A549 (cell line): Measurements from ENCODE around the gene KRI1. TPM values are rescaled to one million over a fixed set of nuclear protein-coding genes. Genes with fewer than 3 reads are reported as not detected.

Experiments
- ATAC-seq, 2 experiments: fragments of 200-7000 bp in 1 of 2; fragments of >200 bp in 1 of 2; cut with Nextera tagmentation in 1 of 2; cut with Tn5 transposase in 1 of 2; 3 replicates each; pipeline versions ENCODE4 v1.8.0 to v1.9.1; 2018 to 2020; ENCODE audit warnings: mild to moderate bottlenecking in 1 of 2, moderate library complexity in 1 of 2
- CTCF ChIA-PET: fragments of 300-600 bp; sonication (Branson Sonifier 250); formaldehyde crosslinking; extraction: SDS; loops from one replicate; lab custom pipeline; 2021; ENCODE audit warnings: antibody characterized with exemption, inconsistent platforms; lab: Yijun Ruan, JAX
- POLR2A ChIA-PET: fragments of 350-600 bp; formaldehyde crosslinking; extraction: SDS; loops from one replicate; lab custom pipeline; 2021; ENCODE audit warnings: antibody characterized with exemption, inconsistent platforms; lab: Yijun Ruan, JAX
- DNase-seq, 2 experiments: peaks; one replicate each; pipeline versions ENCODE4 v3.0.0 to v3.0.0-alpha.2; 2011 to 2016; ENCODE audit warnings: low read depth in 1 of 2, low spot score in 1 of 2
- FAIRE-seq: peaks from 2 replicates; lab custom pipeline; 2011; peaks lifted over from hg19 to GRCh38; lab: Jason Lieb, UNC
- H3K27ac ChIP-seq, 2 experiments: fragments of >200 bp; sonication (Bioruptor Twin); formaldehyde crosslinking; 3 replicates each; pipeline ENCODE4 v1.5.1; 2016 to 2017
- H3K4me1 ChIP-seq: fragments of >200 bp; sonication (Bioruptor Twin); formaldehyde crosslinking; 3 replicates; pipeline ENCODE4 v1.6.1; 2016
- H3K4me2 ChIP-seq: fragments of >200 bp; sonication (Bioruptor Twin); formaldehyde crosslinking; 3 replicates; pipeline ENCODE4 v1.6.1; 2016
- H3K4me3 ChIP-seq: fragments of >200 bp; sonication (Bioruptor Twin); formaldehyde crosslinking; 3 replicates; pipeline ENCODE4 v1.5.1; 2016
- H3K9me3 ChIP-seq: fragments of >200 bp; sonication (Bioruptor Twin); formaldehyde crosslinking; 3 replicates; pipeline ENCODE4 v1.6.1; 2016
- CBX2 ChIP-seq: fragments of 200-600 bp; sonication (generic); IDR thresholded peaks from 2 replicates; pipeline ENCODE4 v1.6.1; 2016; ENCODE audit warnings: low read depth, mild to moderate bottlenecking, borderline replicate concordance
- FOXS1 ChIP-seq: fragments of 250-450 bp; sonication (Bioruptor Pico); IDR thresholded peaks from 2 replicates; pipeline ENCODE4 v1.5.0; 2020; ENCODE audit warnings: mild to moderate bottlenecking, moderate library complexity
- HDAC2 ChIP-seq: fragments of 200-600 bp; sonication (generic); IDR thresholded peaks from 2 replicates; pipeline ENCODE4 v1.6.1; 2016
- HOXA7 ChIP-seq: fragments of 250-450 bp; sonication (Bioruptor Pico); IDR thresholded peaks from 2 replicates; pipeline ENCODE4 v1.5.0; 2020; ENCODE audit warnings: mild to moderate bottlenecking, moderate library complexity
- KDM1A ChIP-seq: fragments of 200-600 bp; sonication (generic); IDR thresholded peaks from 2 replicates; pipeline ENCODE4 v1.6.1; 2016; ENCODE audit warnings: low read depth, mild to moderate bottlenecking
- KDM5A ChIP-seq: fragments of 200-600 bp; sonication (generic); IDR thresholded peaks from 2 replicates; pipeline ENCODE4 v1.6.1; 2016; ENCODE audit warnings: antibody characterized with exemption, mild to moderate bottlenecking
- MYC ChIP-seq: IDR thresholded peaks from 2 replicates; pipeline ENCODE4 v1.6.1; 2012; ENCODE audit warnings: mild to moderate bottlenecking, inconsistent platforms, low read length, improper control_type of control experiment, borderline replicate concordance
- RNF2 ChIP-seq: fragments of 200-600 bp; sonication (generic); IDR thresholded peaks from 2 replicates; pipeline ENCODE4 v1.6.1; 2016; ENCODE audit warnings: low read depth, mild to moderate bottlenecking, antibody characterized with exemption, moderate library complexity, borderline replicate concordance
- WGBS: methylation state at CpG from one replicate; pipeline ENCODE4 v1.1.6; 2017; ENCODE audit errors: missing lambda C conversion rate; 5-methylcytosine and 5-hydroxymethylcytosine counted together
- polyA plus RNA-seq, 4 experiments: library from polyadenylated mRNA; depleted of rRNA in 3 of 4; stranded (reverse); fragments of >200 nt; fragmentation: RNase III in 1 of 4; extraction: RNeasy Plus Mini Kit Qiagen cat#74134 plus additional on column Dnase treatment in 1 of 4; gene quantifications; 2 replicates in 3 of 4; 3 replicates in 1 of 4; pipeline ENCODE4 v1.2.3, GENCODE V29; 2011 to 2017
- TF ChIP-seq, protein P1 (sequence below): fragments of 450-650 bp; IDR thresholded peaks from 2 replicates; pipeline ENCODE4 v1.6.1; 2014; ENCODE audit warnings: antibody characterized with exemption
- TF ChIP-seq, protein P2 (sequence below): fragments of >200 bp; sonication (Bioruptor Twin); formaldehyde crosslinking; IDR thresholded peaks from 3 replicates; pipeline ENCODE4 v1.6.1; 2016
- TF ChIP-seq, protein P3 (sequence below): fragments of 150-350 bp; IDR thresholded peaks from 2 replicates; pipeline ENCODE4 v1.6.1; 2014; ENCODE audit warnings: low read depth, mild to moderate bottlenecking, low read length
- TF ChIP-seq, protein P4 (sequence below): fragments of 250-450 bp; sonication (Bioruptor Pico); IDR thresholded peaks from 2 replicates; pipeline ENCODE4 v1.5.0; 2021; ENCODE audit warnings: mild to moderate bottlenecking, moderate library complexity, borderline replicate concordance

KRI1 gene
- polyA plus RNA-seq, 2 of the 4 experiments (the other 2 are of a cell fraction): 21.6 to 25.6 TPM

DNA sequence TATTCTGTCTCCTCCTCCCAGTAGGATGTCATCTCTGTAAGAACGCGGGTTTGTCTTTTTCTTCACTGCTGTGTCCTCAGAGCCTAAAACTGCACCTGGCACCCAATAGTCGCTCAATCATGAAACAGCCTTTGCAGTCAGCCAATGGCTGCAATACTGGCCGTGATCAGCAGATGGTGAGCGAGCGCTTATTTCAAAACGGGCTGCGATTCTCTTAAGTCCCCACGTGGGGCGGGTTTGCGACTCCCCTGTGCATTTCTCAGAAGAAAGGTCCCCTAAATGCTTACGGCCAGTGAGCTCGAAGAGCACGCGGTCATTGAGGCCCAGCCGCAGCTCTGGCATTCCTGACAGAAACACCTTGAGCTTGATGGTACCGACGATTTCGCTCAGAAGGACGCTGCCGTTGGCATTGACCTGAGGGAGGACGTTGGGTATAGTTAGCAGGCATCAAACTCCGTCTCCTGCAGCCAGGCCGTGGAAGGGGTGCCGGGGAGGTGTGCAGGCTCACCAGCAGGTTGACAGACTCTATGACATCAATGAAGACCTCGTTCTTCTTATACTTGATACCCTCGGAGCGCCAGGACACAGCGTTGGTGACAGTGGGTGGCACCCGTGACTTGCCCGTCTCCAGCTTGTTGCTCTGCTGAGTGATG, 15.3 kb upstream of the KRI1 start (continued):
- TF ChIP-seq FOXS1 (CRISPR knock-in tag): no peak
- TF ChIP-seq, protein P1, sequence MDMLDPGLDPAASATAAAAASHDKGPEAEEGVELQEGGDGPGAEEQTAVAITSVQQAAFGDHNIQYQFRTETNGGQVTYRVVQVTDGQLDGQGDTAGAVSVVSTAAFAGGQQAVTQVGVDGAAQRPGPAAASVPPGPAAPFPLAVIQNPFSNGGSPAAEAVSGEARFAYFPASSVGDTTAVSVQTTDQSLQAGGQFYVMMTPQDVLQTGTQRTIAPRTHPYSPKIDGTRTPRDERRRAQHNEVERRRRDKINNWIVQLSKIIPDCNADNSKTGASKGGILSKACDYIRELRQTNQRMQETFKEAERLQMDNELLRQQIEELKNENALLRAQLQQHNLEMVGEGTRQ: peak; percentile 38; the same call in 1 of the 2 replicates
- TF ChIP-seq, protein P2, sequence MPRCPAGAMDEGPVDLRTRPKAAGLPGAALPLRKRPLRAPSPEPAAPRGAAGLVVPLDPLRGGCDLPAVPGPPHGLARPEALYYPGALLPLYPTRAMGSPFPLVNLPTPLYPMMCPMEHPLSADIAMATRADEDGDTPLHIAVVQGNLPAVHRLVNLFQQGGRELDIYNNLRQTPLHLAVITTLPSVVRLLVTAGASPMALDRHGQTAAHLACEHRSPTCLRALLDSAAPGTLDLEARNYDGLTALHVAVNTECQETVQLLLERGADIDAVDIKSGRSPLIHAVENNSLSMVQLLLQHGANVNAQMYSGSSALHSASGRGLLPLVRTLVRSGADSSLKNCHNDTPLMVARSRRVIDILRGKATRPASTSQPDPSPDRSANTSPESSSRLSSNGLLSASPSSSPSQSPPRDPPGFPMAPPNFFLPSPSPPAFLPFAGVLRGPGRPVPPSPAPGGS: no peak
- TF ChIP-seq MYC: peak; percentile 71; the same call in 1 of the 2 replicates

DNA sequence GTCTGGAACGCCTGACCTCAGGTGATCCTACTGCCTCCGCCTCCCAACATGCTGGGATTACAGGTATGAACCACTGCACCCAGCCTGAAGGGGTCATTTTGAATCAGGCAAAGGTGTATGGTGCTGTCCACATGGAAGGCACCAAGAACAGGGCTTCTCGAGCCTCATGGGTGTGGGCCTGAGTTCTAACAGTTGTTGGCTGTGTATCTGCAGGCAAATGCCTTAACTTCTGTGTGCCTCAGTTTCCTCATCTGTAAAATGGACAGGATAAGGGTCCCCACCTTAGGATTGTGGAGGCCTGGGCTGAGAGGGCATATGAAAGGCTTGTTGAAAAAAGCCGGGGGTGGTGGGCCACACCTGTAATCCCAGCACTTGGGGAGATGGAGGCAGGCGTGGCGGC, 12.1 kb upstream of the KRI1 start:
- Histone ChIP-seq H3K27ac (peak overlapping the region; percentile 81 to 93), H3K9me3 (no peaks in the 10 kb centered on the region), H3K4me2 (peak overlapping the region; percentile 89), H3K4me3 (no peak overlapping the region), H3K4me1 (0 out of 3 replicates have a peak, but pooled peaks cover 5% of the 10 kb centered on the region)
- FAIRE-seq (no peak), ATAC-seq (no peak), DNase-seq (no peak)
- ChIA-PET CTCF (interaction anchor here (0.6 to 7.0 kb wide), 4 partner anchors 68 to 162 kb away, joined by 3 to 296 read pairs (median 4); no protein-coding TSS in a partner anchor), POLR2A (interaction anchor here (0.6 to 0.7 kb wide), 6 partner anchors 50 to 123 kb away, joined by 3 to 7 read pairs (median 4); partner anchors contain the start of gene QTRT1)
- TF ChIP-seq KDM5A: no peak
- no peak for TF ChIP-seq RNF2
- TF ChIP-seq CBX2: no peak
- WGBS: 67% methylated on average over 3 of the region's 6 CpGs

DNA sequence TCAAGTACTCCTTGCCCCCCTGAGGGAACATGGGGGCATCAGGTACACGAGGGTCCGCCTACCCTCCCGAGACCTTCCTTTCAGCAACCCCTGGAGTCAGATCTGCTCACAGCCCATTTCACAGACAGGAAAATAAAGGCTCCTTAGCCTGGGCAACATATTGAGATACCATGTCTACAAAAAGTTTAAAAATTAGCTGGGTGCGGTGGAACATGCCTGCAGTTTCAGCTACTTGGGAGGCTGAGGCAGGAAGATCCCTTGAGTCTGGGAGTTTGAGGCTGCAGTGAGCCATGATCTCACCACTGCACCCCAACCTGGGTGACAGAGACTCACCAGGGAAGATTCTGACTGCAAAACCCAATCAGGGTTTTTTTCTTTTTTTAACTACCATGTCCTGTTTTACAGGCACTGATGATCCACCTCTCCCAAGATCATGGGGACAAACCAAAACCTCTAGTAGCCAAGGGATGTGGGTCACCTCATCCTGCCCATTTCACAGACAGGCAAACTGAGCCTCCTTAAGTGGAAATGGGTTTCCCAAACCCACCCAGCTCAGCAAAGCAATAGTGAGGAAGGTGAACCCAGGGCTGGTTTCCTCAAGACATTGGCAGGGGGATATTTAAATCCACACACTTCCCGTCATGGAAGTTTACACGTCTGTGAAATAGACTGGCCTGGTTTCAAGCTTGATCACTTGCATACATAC, 9.4 kb upstream of the KRI1 start:
- ATAC-seq (no peak), FAIRE-seq (no peak), DNase-seq (no peak)
- peak; percentile 37; the same call in 1 of the 2 replicates for TF ChIP-seq KDM1A
- TF ChIP-seq HDAC2: 0 out of 2 replicates have a peak, but pooled peaks have one; percentile 67
- TF ChIP-seq, protein P3, sequence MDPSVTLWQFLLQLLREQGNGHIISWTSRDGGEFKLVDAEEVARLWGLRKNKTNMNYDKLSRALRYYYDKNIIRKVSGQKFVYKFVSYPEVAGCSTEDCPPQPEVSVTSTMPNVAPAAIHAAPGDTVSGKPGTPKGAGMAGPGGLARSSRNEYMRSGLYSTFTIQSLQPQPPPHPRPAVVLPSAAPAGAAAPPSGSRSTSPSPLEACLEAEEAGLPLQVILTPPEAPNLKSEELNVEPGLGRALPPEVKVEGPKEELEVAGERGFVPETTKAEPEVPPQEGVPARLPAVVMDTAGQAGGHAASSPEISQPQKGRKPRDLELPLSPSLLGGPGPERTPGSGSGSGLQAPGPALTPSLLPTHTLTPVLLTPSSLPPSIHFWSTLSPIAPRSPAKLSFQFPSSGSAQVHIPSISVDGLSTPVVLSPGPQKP: no peak
- TF ChIP-seq, protein P4, sequence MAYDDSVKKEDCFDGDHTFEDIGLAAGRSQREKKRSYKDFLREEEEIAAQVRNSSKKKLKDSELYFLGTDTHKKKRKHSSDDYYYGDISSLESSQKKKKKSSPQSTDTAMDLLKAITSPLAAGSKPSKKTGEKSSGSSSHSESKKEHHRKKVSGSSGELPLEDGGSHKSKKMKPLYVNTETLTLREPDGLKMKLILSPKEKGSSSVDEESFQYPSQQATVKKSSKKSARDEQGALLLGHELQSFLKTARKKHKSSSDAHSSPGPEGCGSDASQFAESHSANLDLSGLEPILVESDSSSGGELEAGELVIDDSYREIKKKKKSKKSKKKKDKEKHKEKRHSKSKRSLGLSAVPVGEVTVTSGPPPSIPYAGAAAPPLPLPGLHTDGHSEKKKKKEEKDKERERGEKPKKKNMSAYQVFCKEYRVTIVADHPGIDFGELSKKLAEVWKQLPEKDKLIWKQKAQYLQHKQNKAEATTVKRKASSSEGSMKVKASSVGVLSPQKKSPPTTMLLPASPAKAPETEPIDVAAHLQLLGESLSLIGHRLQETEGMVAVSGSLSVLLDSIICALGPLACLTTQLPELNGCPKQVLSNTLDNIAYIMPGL (CRISPR knock-in tag): no peak
- no peak for TF ChIP-seq FOXS1 (CRISPR knock-in tag)
- no peak for TF ChIP-seq HOXA7
- 91% methylated on average over 6 of the region's 6 CpGs for WGBS
- no peak overlapping the region for H3K4me3 ChIP-seq
- H3K4me1 ChIP-seq: 0 out of 3 replicates have a peak, but pooled peaks cover 8% of the 10 kb centered on the region
- H3K27ac ChIP-seq: 0 out of 6 replicates have a peak overlapping the region, but pooled peaks of 1 of the 2 experiments have one; percentile 2
- no peaks in the 10 kb centered on the region for H3K9me3 ChIP-seq
- ChIA-PET POLR2A (interaction anchor here (0.7 kb wide), 1 partner anchor 568 kb away, joined by 6 read pairs; no protein-coding TSS in a partner anchor), CTCF (interaction anchor here (0.6 kb wide), 1 partner anchor 561 kb away, joined by 3 read pairs; no protein-coding TSS in a partner anchor)
- H3K4me2 ChIP-seq: peak overlapping the region; percentile 89
